OCI-LY7 (cell line): ENCODE measurements around the gene CYP4F2.
"Not testable (repeated sequence)": the region's sequence is repeated elsewhere in the genome, so short reads cannot be mapped to it uniquely, and the experiment has no call there.

Experiments
- CTCF ChIP-seq: fragments of 200-600 bp; sonication (generic); conservative IDR thresholded peaks from 2 replicates; pipeline ENCODE4 v1.5.1; 2014; ENCODE audit warnings: mild to moderate bottlenecking, antibody characterized with exemption, low read length, moderate library complexity, mixed read lengths
- EZH2phosphoT487 ChIP-seq: fragments of 200-600 bp; sonication (generic); IDR thresholded peaks from 2 replicates; pipeline ENCODE4 v1.6.1; 2018; ENCODE audit warnings: low read depth, borderline replicate concordance, mild to moderate bottlenecking, mixed run types, antibody characterized with exemption, low read length, moderate library complexity, mixed read lengths

GRCh38 chr19:15899561-15899960 is 1.7 kb upstream of the CYP4F2 start:
- TF ChIP-seq CTCF, EZH2phosphoT487: not testable (repeated sequence)
